Hepatocyte (in vitro differentiated cells): ENCODE data around the gene TMEM255A.

Experiments used
- EZH2phosphoT487 ChIP-seq: fragments of 200-600 bp; sonication (generic); IDR thresholded peaks from one replicate; pipeline ENCODE4 v1.6.1; 2018; ENCODE audit warnings: antibody characterized with exemption, mild to moderate bottlenecking, low read depth, moderate library complexity; ENCODE audit not compliant: unreplicated experiment, severe bottlenecking
- TF ChIP-seq, protein P1 (sequence below): fragments of 200-600 bp; sonication (generic); IDR thresholded peaks from 2 replicates; pipeline ENCODE4 v1.5.1; 2016; ENCODE audit warnings: antibody characterized with exemption, mild to moderate bottlenecking; ENCODE audit not compliant: poor library complexity

DNA sequence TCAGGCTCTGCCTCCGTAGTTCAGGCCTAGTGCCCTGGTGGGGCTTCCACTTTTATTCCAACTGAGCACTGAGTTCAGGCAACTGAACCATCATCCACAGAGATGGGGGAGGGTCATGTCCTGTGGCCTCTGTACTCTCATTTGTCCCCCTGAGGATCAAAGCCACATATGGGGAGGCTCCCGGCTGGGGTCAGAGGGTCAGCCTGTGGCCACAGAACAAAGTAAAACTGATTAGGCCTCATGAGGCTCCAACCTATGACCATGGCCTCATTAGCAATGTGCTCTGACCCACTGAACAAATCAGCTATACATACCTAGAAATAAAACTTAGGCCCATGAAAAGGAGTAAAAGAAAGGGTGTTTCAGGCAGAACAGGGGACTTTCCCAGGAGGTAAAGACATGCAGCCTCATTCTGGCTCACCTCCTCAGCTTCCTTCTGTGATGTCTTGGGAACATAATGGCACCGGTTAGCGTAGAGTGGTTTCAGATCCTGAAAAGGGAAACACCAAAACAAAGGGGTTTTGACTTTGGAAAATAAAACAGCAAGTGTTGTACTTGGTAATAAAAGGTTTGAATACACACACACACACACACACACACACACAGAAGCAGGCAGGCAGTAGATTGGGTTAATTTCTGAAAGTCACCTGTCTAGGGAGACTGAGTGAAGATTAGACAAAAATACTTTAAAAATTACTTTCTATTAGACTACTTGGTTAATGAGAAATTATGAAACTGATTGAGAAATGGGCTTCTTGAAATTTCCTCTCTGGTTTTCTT lies 24.3 kb downstream of the TMEM255A start:
- TF ChIP-seq, protein P1, sequence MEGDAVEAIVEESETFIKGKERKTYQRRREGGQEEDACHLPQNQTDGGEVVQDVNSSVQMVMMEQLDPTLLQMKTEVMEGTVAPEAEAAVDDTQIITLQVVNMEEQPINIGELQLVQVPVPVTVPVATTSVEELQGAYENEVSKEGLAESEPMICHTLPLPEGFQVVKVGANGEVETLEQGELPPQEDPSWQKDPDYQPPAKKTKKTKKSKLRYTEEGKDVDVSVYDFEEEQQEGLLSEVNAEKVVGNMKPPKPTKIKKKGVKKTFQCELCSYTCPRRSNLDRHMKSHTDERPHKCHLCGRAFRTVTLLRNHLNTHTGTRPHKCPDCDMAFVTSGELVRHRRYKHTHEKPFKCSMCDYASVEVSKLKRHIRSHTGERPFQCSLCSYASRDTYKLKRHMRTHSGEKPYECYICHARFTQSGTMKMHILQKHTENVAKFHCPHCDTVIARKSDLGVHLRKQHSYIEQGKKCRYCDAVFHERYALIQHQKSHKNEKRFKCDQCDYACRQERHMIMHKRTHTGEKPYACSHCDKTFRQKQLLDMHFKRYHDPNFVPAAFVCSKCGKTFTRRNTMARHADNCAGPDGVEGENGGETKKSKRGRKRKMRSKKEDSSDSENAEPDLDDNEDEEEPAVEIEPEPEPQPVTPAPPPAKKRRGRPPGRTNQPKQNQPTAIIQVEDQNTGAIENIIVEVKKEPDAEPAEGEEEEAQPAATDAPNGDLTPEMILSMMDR = no peak
- TF ChIP-seq EZH2phosphoT487 = no peak
